K562 (cell line): ENCODE results near the gene POU4F2. TPM values are rescaled to one million over a fixed set of nuclear protein-coding genes. Genes with fewer than 3 reads are reported as not detected.

Experiments used
- CHD7 ChIP-seq: fragments of 200-600 bp; sonication (generic); IDR thresholded peaks from one replicate; pipeline ENCODE4 v1.6.1; 2012; ENCODE audit warnings: mild to moderate bottlenecking, low read depth, low read length, inconsistent platforms
- KDM4B ChIP-seq, 2 experiments: fragments of 450-650 bp in 1 of 2; sonication (generic) in 1 of 2; IDR thresholded peaks; 2 replicates each; pipeline ENCODE4 v1.6.1; 2016 to 2017; ENCODE audit warnings: borderline replicate concordance in 2 of 2, antibody characterized with exemption in 1 of 2, low read depth in 1 of 2, mild to moderate bottlenecking in 1 of 2
- MCM2 ChIP-seq: fragments of 450-650 bp; IDR thresholded peaks from 2 replicates; pipeline ENCODE4 v1.6.1; 2017; ENCODE audit warnings: low read depth, mild to moderate bottlenecking
- PHF8 ChIP-seq: fragments of 200-600 bp; sonication (generic); IDR thresholded peaks from 2 replicates; pipeline ENCODE4 v1.6.1; 2012; ENCODE audit warnings: mixed run types, mild to moderate bottlenecking, inconsistent platforms, low read length, moderate library complexity, borderline replicate concordance
- POLR3G ChIP-seq: IDR thresholded peaks from 2 replicates; pipeline ENCODE4 v1.6.1; 2011; ENCODE audit not compliant: insufficient read length, insufficient replicate concordance; ENCODE audit errors: extremely low read depth
- RBM15 ChIP-seq: fragments of 200-400 bp; formaldehyde crosslinking; IDR thresholded peaks from 2 replicates; pipeline ENCODE4 v1.6.1; 2018; ENCODE audit warnings: mild to moderate bottlenecking, low read length, moderate library complexity; ENCODE audit not compliant: insufficient read depth
- ZBTB7A ChIP-seq: IDR thresholded peaks from 2 replicates; pipeline ENCODE4 v1.6.1; 2011; ENCODE audit warnings: low read depth, mild to moderate bottlenecking, low read length, moderate library complexity, borderline replicate concordance; ENCODE audit not compliant: control insufficient read depth
- ZNF699 ChIP-seq: fragments of 250-450 bp; sonication (Bioruptor Pico); IDR thresholded peaks from 2 replicates; pipeline ENCODE4 v1.8.0; 2021; ENCODE audit warnings: mild to moderate bottlenecking, moderate library complexity; ENCODE audit not compliant: insufficient replicate concordance
- ZNF766 ChIP-seq: fragments of 200-800 bp; sonication (Bioruptor generic); conservative IDR thresholded peaks from 2 replicates; pipeline ENCODE4 v1.6.1; 2016; ENCODE audit warnings: missing genetic modification characterization, missing compliant biosample characterization
- polyA plus RNA-seq, 8 experiments: library from polyadenylated mRNA; depleted of rRNA in 4 of 8; stranded (reverse) in 5 of 8; unstranded in 3 of 8; fragments of >200 nt; fragmentation: Nextera tagmentation in 2 of 8; fragmentation: Illumina TruSeq in 1 of 8; extraction: Ambion mirVana in 2 of 8; extraction: Trizol in 1 of 8; gene quantifications; 2 replicates each; pipeline versions ENCODE4 v1.2.1 to v1.2.3, GENCODE V29; 2011 to 2014; ENCODE audit warnings: inconsistent platforms in 1 of 8, missing spikeins in 1 of 8
- total RNA-seq, 7 experiments: library from RNA; depleted of rRNA in 6 of 7; stranded (reverse); fragments of >200 nt in 6 of 7; fragmentation: Illumina TruSeq in 2 of 7; extraction: Trizol in 2 of 7; gene quantifications; 2 replicates each; pipeline versions ENCODE4 v1.2.1 to v1.2.3, GENCODE V29; 2011 to 2021; ENCODE audit warnings: low replicate concordance in 1 of 7
- TF ChIP-seq, protein P1 (sequence below): sonication (generic); formaldehyde crosslinking; IDR thresholded peaks from 2 replicates; pipeline ENCODE4 v1.9.0; 2022; ENCODE audit warnings: mild to moderate bottlenecking, missing genetic modification reagents
- TF ChIP-seq, protein P2 (sequence below): fragments of 450-650 bp; conservative IDR thresholded peaks from 2 replicates; pipeline ENCODE4 v1.6.1; 2016; ENCODE audit warnings: missing genetic modification characterization, low read depth, mild to moderate bottlenecking, control low read depth, missing compliant biosample characterization

POU4F2 gene
- total and polyA plus RNA-seq, 9 of the 15 experiments (the other 6 are each of a cell fraction or from before 2014, with no cell fraction given): not detected

GRCh38 chr4:146637621-146638332 is 916 bp upstream of the POU4F2 start (continued):
- TF ChIP-seq CHD7: no peak
- TF ChIP-seq, protein P1, sequence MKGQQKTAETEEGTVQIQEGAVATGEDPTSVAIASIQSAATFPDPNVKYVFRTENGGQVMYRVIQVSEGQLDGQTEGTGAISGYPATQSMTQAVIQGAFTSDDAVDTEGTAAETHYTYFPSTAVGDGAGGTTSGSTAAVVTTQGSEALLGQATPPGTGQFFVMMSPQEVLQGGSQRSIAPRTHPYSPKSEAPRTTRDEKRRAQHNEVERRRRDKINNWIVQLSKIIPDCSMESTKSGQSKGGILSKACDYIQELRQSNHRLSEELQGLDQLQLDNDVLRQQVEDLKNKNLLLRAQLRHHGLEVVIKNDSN: no peak
- no peak for TF ChIP-seq MCM2
- TF ChIP-seq ZNF699 (CRISPR knock-in tag): no peak
- TF ChIP-seq ZBTB7A: no peak
- TF ChIP-seq PHF8: no peak
- TF ChIP-seq, protein P2, sequence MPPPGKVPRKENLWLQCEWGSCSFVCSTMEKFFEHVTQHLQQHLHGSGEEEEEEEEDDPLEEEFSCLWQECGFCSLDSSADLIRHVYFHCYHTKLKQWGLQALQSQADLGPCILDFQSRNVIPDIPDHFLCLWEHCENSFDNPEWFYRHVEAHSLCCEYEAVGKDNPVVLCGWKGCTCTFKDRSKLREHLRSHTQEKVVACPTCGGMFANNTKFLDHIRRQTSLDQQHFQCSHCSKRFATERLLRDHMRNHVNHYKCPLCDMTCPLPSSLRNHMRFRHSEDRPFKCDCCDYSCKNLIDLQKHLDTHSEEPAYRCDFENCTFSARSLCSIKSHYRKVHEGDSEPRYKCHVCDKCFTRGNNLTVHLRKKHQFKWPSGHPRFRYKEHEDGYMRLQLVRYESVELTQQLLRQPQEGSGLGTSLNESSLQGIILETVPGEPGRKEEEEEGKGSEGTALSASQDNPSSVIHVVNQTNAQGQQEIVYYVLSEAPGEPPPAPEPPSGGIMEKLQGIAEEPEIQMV (tag): no peak
- TF ChIP-seq RBM15: no peak
- TF ChIP-seq POLR3G: no peak
- no peak for TF ChIP-seq KDM4B (IDR thresholded peaks at IDR 0.05; ENCODE audit: borderline replicate concordance in 2 of 2, low read depth in 1 of 2)
- no peak for TF ChIP-seq ZNF766 (CRISPR knock-in tag)
